Panc1 (cell line): ENCODE results near the gene RNF4. TPM values are rescaled to one million over a fixed set of nuclear protein-coding genes. Genes with fewer than 3 reads are reported as not detected.

Experiments used
- ATAC-seq: fragments of 200-7000 bp; cut with Tn5 transposase; 2 replicates; pipeline ENCODE4 v1.9.1; 2020; ENCODE audit warnings: mild to moderate bottlenecking, moderate library complexity
- BruUV-seq: library from RNA; stranded (reverse); fragments of 400-500 nt; replicated peaks from 2 replicates; lab custom pipeline; 2021; lab: Mats Ljungman, UMichigan
- CTCF ChIA-PET: fragments of 300-600 bp; sonication (Branson Sonifier 250); formaldehyde crosslinking; loops from one replicate; lab custom pipeline; 2022; ENCODE audit warnings: antibody characterized with exemption; lab: Charles Lee
- POLR2A ChIA-PET: fragments of 300-600 bp; sonication (Branson Sonifier 250); formaldehyde crosslinking; loops from one replicate; lab custom pipeline; 2022; ENCODE audit warnings: antibody characterized with exemption; lab: Charles Lee
- DNase-seq: peaks from one replicate; pipeline ENCODE4 v3.0.0-alpha.2; 2010; ENCODE audit warnings: low read depth, low spot score
- H3K27ac ChIP-seq: 2 replicates; pipeline ENCODE4 v1.5.1; 2011; ENCODE audit warnings: mild to moderate bottlenecking, low read length, inconsistent platforms
- H3K27me3 ChIP-seq: fragments of 200-500 bp; sonication (Bioruptor generic); 2 replicates; pipeline ENCODE4 v1.6.0; 2014; ENCODE audit warnings: low read length, inconsistent platforms; ENCODE audit not compliant: control insufficient read depth, insufficient read depth
- H3K36me3 ChIP-seq: fragments of 200-500 bp; sonication (Bioruptor generic); 2 replicates; pipeline ENCODE4 v1.5.1; 2014; ENCODE audit warnings: inconsistent platforms, mild to moderate bottlenecking, low read length, moderate library complexity; ENCODE audit not compliant: control insufficient read depth, insufficient read depth
- H3K4me1 ChIP-seq: 2 replicates; pipeline ENCODE4 v1.5.1; 2011; ENCODE audit warnings: inconsistent platforms, mild to moderate bottlenecking, low read length, moderate library complexity; ENCODE audit not compliant: control insufficient read depth, insufficient read depth
- H3K4me3 ChIP-seq, 2 experiments: 2 replicates each; pipeline ENCODE4 v1.5.1; 2011 to 2012; ENCODE audit warnings: low read depth in 2 of 2, low read length in 2 of 2, mild to moderate bottlenecking in 2 of 2, inconsistent platforms in 1 of 2, moderate library complexity in 1 of 2
- H3K9me3 ChIP-seq: fragments of 200-500 bp; sonication (Bioruptor generic); 2 replicates; pipeline ENCODE4 v1.5.1; 2014; ENCODE audit warnings: low read depth, mild to moderate bottlenecking, inconsistent platforms, low read length, moderate library complexity; ENCODE audit not compliant: control insufficient read depth, insufficient read depth
- POLR2AphosphoS5 ChIP-seq: IDR thresholded peaks from 2 replicates; pipeline ENCODE4 v1.6.1; 2012; ENCODE audit warnings: mild to moderate bottlenecking, low read depth, low read length, moderate library complexity
- SIN3A ChIP-seq: IDR thresholded peaks from 2 replicates; pipeline ENCODE4 v1.6.1; 2012; ENCODE audit warnings: low read depth, mild to moderate bottlenecking, low read length, moderate library complexity, borderline replicate concordance; ENCODE audit not compliant: insufficient read depth
- TCF7L2 ChIP-seq: IDR thresholded peaks from 2 replicates; pipeline ENCODE4 v1.6.1; 2011; ENCODE audit warnings: mild to moderate bottlenecking, low read depth, low read length, inconsistent platforms
- in situ Hi-C: cut with HindIII; loops from 2 replicates; pipeline ENCODE4 v1.10.0; 2016; ENCODE audit warnings: low sequenced_read_pairs, low pct_unique_long_range_greater_than_20kb
- intact Hi-C: fragments of 100-400 bp; cut with micrococcal nuclease; formaldehyde crosslinking; loops from one replicate; pipeline ENCODE4 v1.10.0; 2022; ENCODE audit not compliant: unreplicated experiment
- total RNA-seq: library from RNA; stranded (reverse); gene quantifications from one replicate; pipeline ENCODE4 v1.2.1, GENCODE V29; 2021; ENCODE audit not compliant: unreplicated experiment
- TF ChIP-seq, protein P1 (sequence below): fragments of 450-650 bp; IDR thresholded peaks from 2 replicates; pipeline ENCODE4 v1.5.1; 2017; ENCODE audit warnings: mild to moderate bottlenecking
- TF ChIP-seq, protein P2 (sequence below), 2 experiments: IDR thresholded peaks; 2 replicates each; pipeline ENCODE4 v1.6.1; 2011 to 2012; ENCODE audit warnings: low read depth in 2 of 2, control low read depth in 1 of 2, low read length in 1 of 2, mild to moderate bottlenecking in 1 of 2, moderate library complexity in 1 of 2; ENCODE audit not compliant: insufficient read depth in 1 of 2

RNF4 gene
- total RNA-seq, 1 experiment from 2014 or later: 55.0 TPM

DNA sequence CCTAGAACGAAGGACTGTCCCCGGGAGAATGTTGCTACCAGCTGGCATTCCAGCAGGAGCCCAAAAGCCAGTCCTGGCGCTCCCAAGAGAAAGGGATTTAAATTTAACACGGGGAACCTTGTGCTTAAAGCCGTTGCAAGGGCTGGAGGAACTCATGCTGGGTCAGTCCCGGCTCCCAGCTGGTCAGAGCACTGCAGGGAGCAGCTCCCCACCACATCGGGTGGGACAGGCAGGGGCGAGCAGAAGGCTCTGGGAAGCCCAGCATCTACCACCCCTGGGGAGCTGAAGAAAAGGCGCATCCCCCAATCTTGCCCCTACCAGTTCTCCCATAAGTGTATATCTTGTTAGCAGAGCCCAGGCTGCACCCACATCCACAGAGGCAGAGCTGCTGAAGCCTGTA lies 34.5 kb upstream of the RNF4 start:
- CTCF ChIA-PET: no interaction called here
- no peak overlapping the region for H3K27ac ChIP-seq
- in situ Hi-C loops: no loop called here

DNA sequence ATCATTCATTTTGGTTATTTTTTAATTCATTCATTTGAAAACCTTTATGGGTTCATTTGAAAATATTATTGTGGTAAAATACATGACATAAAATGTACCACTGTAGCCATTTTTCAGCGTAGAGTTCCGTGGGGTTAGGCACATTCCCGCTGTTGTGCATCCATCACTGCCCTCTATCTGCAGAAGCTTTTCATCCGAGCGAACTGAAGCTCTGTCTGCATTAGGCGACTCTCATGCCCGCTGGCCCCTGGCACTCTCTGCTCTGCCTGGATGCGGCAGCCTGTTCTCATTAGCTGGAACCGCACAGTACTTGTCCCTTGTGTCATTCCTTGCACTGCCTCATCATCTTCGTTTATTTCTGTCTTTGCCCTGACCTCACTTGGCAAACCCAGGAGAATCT lies 32.6 kb upstream of the RNF4 start:
- ChIA-PET POLR2A (no interaction called here), CTCF (no interaction called here)
- Histone ChIP-seq H3K4me3 (no peak overlapping the region), H3K36me3 (no peaks in the 10 kb centered on the region), H3K27me3 (no peaks in the 10 kb centered on the region), H3K27ac (no peak overlapping the region), H3K9me3 (no peaks in the 10 kb centered on the region), H3K4me1 (no peaks in the 10 kb centered on the region; the same call in 1 of the 2 replicates)
- BruUV-seq: no TSS peak
- ATAC-seq (peak; percentile 87), DNase-seq (no peak)
- in situ Hi-C loops: no loop called here
- no peak for TF ChIP-seq SIN3A
- TF ChIP-seq, protein P1, sequence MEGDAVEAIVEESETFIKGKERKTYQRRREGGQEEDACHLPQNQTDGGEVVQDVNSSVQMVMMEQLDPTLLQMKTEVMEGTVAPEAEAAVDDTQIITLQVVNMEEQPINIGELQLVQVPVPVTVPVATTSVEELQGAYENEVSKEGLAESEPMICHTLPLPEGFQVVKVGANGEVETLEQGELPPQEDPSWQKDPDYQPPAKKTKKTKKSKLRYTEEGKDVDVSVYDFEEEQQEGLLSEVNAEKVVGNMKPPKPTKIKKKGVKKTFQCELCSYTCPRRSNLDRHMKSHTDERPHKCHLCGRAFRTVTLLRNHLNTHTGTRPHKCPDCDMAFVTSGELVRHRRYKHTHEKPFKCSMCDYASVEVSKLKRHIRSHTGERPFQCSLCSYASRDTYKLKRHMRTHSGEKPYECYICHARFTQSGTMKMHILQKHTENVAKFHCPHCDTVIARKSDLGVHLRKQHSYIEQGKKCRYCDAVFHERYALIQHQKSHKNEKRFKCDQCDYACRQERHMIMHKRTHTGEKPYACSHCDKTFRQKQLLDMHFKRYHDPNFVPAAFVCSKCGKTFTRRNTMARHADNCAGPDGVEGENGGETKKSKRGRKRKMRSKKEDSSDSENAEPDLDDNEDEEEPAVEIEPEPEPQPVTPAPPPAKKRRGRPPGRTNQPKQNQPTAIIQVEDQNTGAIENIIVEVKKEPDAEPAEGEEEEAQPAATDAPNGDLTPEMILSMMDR: peak; percentile 65; the same call in 1 of the 2 replicates
- intact Hi-C loops: no loop called here

More for the DNA sequence above, 34.5 kb upstream of the RNF4 start:
- Histone ChIP-seq H3K4me3 (no peak overlapping the region), H3K36me3 (no peaks in the 10 kb centered on the region), H3K4me1 (no peaks in the 10 kb centered on the region; the same call in 1 of the 2 replicates), H3K9me3 (no peaks in the 10 kb centered on the region), H3K27me3 (no peaks in the 10 kb centered on the region)
- no TSS peak for BruUV-seq
- POLR2A ChIA-PET: no interaction called here
- TF ChIP-seq SIN3A (no peak), POLR2AphosphoS5 (no peak), TCF7L2 (no peak)
- TF ChIP-seq, protein P2, sequence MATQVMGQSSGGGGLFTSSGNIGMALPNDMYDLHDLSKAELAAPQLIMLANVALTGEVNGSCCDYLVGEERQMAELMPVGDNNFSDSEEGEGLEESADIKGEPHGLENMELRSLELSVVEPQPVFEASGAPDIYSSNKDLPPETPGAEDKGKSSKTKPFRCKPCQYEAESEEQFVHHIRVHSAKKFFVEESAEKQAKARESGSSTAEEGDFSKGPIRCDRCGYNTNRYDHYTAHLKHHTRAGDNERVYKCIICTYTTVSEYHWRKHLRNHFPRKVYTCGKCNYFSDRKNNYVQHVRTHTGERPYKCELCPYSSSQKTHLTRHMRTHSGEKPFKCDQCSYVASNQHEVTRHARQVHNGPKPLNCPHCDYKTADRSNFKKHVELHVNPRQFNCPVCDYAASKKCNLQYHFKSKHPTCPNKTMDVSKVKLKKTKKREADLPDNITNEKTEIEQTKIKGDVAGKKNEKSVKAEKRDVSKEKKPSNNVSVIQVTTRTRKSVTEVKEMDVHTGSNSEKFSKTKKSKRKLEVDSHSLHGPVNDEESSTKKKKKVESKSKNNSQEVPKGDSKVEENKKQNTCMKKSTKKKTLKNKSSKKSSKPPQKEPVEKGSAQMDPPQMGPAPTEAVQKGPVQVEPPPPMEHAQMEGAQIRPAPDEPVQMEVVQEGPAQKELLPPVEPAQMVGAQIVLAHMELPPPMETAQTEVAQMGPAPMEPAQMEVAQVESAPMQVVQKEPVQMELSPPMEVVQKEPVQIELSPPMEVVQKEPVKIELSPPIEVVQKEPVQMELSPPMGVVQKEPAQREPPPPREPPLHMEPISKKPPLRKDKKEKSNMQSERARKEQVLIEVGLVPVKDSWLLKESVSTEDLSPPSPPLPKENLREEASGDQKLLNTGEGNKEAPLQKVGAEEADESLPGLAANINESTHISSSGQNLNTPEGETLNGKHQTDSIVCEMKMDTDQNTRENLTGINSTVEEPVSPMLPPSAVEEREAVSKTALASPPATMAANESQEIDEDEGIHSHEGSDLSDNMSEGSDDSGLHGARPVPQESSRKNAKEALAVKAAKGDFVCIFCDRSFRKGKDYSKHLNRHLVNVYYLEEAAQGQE (IDR thresholded peaks at IDR 0.05; ENCODE audit: insufficient read depth in 1 of 2, low read depth in 2 of 2, low read length in 1 of 2): no peak
- TF ChIP-seq, protein P1: no peak
- ATAC-seq (peak; percentile 44; the same call in 1 of the 2 replicates), DNase-seq (no peak)
- intact Hi-C loops: no loop called here
